GM12878 (cell line): Measurements from ENCODE around the gene CYP4F11. TPM values are rescaled to one million over a fixed set of nuclear protein-coding genes. Genes with fewer than 3 reads are reported as not detected.
"Not testable (repeated sequence)": the region's sequence is repeated elsewhere in the genome, so short reads cannot be mapped to it uniquely, and the experiment has no call there.

Experiments used
- ATAC-seq: fragments of 200-7000 bp; cut with Tn5 transposase; 3 replicates; pipeline ENCODE4 v1.9.1; 2020; ENCODE audit warnings: mild to moderate bottlenecking, moderate library complexity
- BruUV-seq: library from RNA; stranded (reverse); fragments of 400-500 nt; replicated peaks from 2 replicates; lab custom pipeline; 2021; lab: Mats Ljungman, UMichigan
- CTCF ChIA-PET: fragments of 300-600 bp; sonication (Branson Sonifier 250); formaldehyde crosslinking; extraction: SDS; loops from one replicate; lab custom pipeline; 2021; ENCODE audit warnings: inconsistent platforms; lab: Yijun Ruan, JAX
- POLR2A ChIA-PET: fragments of 350-600 bp; formaldehyde crosslinking; extraction: SDS; loops from one replicate; lab custom pipeline; 2021; ENCODE audit warnings: inconsistent platforms; lab: Charles Lee
- RAD21 ChIA-PET: fragments of 300-600 bp; sonication (Branson Sonifier 250); formaldehyde crosslinking; loops from one replicate; lab custom pipeline; 2023; ENCODE audit warnings: antibody characterized with exemption; ENCODE audit not compliant: unreplicated experiment; lab: Charles Lee
- SMC1A ChIA-PET: fragments of 300-600 bp; sonication (Branson Sonifier 250); formaldehyde crosslinking; loops from one replicate; lab custom pipeline; 2023; ENCODE audit not compliant: unreplicated experiment, uncharacterized antibody; lab: Charles Lee
- DNase-seq: peaks from one replicate; pipeline ENCODE4 v3.0.0-alpha.2; 2011; ENCODE audit warnings: low read depth, low spot score
- FAIRE-seq: peaks from 3 replicates; lab custom pipeline; 2011; peaks lifted over from hg19 to GRCh38; lab: Jason Lieb, UNC
- H2AFZ ChIP-seq: 2 replicates; pipeline ENCODE4 v1.6.0; 2011; ENCODE audit warnings: low read depth, low read length, control low read depth; ENCODE audit not compliant: control insufficient read depth
- H3K27ac ChIP-seq: 2 replicates; pipeline ENCODE4 v1.5.1; 2011; ENCODE audit warnings: control low read depth; ENCODE audit not compliant: control insufficient read depth, insufficient read depth
- H3K27me3 ChIP-seq, 2 experiments: replicated peaks in 1 of 2; 2 replicates each; pipeline versions ENCODE4 v1.6.0 to v1.6.1; 2011; ENCODE audit warnings: low read length in 1 of 2; ENCODE audit not compliant: control insufficient read depth in 2 of 2, insufficient read depth in 2 of 2
- H3K36me3 ChIP-seq, 2 experiments: 2 replicates each; pipeline ENCODE4 v1.5.1; 2011; ENCODE audit warnings: low read length in 1 of 2; ENCODE audit not compliant: control insufficient read depth in 2 of 2, insufficient read depth in 2 of 2
- H3K4me1 ChIP-seq: 2 replicates; pipeline ENCODE4 v1.6.1; 2011; ENCODE audit warnings: mild to moderate bottlenecking, low read length, moderate library complexity, mixed read lengths; ENCODE audit not compliant: control insufficient read depth, insufficient read depth
- H3K4me2 ChIP-seq: 2 replicates; pipeline ENCODE4 v1.6.0; 2011; ENCODE audit warnings: control low read depth; ENCODE audit not compliant: control insufficient read depth, insufficient read depth
- H3K4me3 ChIP-seq: fragments of 200-600 bp; sonication (generic); 2 replicates; pipeline ENCODE4 v1.5.1; 2016
- H3K79me2 ChIP-seq: 2 replicates; pipeline ENCODE4 v1.6.0; 2011; ENCODE audit warnings: low read length; ENCODE audit not compliant: control insufficient read depth, insufficient read depth
- H3K9ac ChIP-seq: 2 replicates; pipeline ENCODE4 v1.8.0; 2011; ENCODE audit warnings: low read length, control low read depth, mixed read lengths; ENCODE audit not compliant: control insufficient read depth, insufficient read depth
- H3K9me3 ChIP-seq: replicated peaks from 3 replicates; pipeline ENCODE4 v1.5.1; 2011; ENCODE audit warnings: mild to moderate bottlenecking, low read length; ENCODE audit not compliant: control insufficient read depth, insufficient read depth
- H4K20me1 ChIP-seq: 2 replicates; pipeline ENCODE4 v1.6.0; 2011; ENCODE audit not compliant: control insufficient read depth, insufficient read depth
- BMI1 ChIP-seq: fragments of 450-650 bp; IDR thresholded peaks from 2 replicates; pipeline ENCODE4 v1.6.1; 2016; ENCODE audit warnings: mild to moderate bottlenecking, moderate library complexity, borderline replicate concordance
- EED ChIP-seq: sonication (generic); IDR thresholded peaks from 2 replicates; pipeline ENCODE4 v1.6.1; 2016; ENCODE audit warnings: antibody characterized with exemption, low read depth
- FOS ChIP-seq: IDR thresholded peaks from 3 replicates; pipeline ENCODE4 v1.6.1; 2011; ENCODE audit warnings: borderline replicate concordance; ENCODE audit not compliant: insufficient read length; ENCODE audit errors: extremely low read depth
- MTA3 ChIP-seq: IDR thresholded peaks from 2 replicates; pipeline ENCODE4 v1.6.1; 2012; ENCODE audit warnings: low read length, inconsistent platforms, borderline replicate concordance
- POLR2AphosphoS2 ChIP-seq: IDR thresholded peaks from 2 replicates; pipeline ENCODE4 v1.6.1; 2011; ENCODE audit warnings: low read depth, mild to moderate bottlenecking, low read length, improper control_type of control experiment, moderate library complexity
- RFX5 ChIP-seq: IDR thresholded peaks from 2 replicates; pipeline ENCODE4 v1.6.1; 2011; ENCODE audit warnings: low read depth, low read length, improper control_type of control experiment
- SMAD5 ChIP-seq: IDR thresholded peaks from 2 replicates; pipeline ENCODE4 v1.6.1; 2016; ENCODE audit warnings: antibody characterized with exemption, low read depth
- SPI1 ChIP-seq: IDR thresholded peaks from 2 replicates; pipeline ENCODE4 v1.6.1; 2011; ENCODE audit warnings: low read depth, mild to moderate bottlenecking, low read length, moderate library complexity, borderline replicate concordance; ENCODE audit not compliant: insufficient read depth
- SREBF1 ChIP-seq: IDR thresholded peaks from 2 replicates; pipeline ENCODE4 v1.6.1; 2012; ENCODE audit warnings: mild to moderate bottlenecking, low read length
- TBL1XR1 ChIP-seq: IDR thresholded peaks from 2 replicates; pipeline ENCODE4 v1.6.1; 2012; ENCODE audit warnings: low read depth, low read length, improper control_type of control experiment
- WGBS: methylation state at CpG from one replicate; pipeline ENCODE4 v1.1.6; 2016; ENCODE audit warnings: low lambda C conversion rate; ENCODE audit not compliant: insufficient replicate concordance, insufficient coverage; ENCODE audit errors: missing lambda C conversion rate; 5-methylcytosine and 5-hydroxymethylcytosine counted together
- in situ Hi-C: fragments of 300-500 bp; cut with MboI; formaldehyde crosslinking; loops from 9 replicates; pipeline ENCODE4 v1.14.3; 2018; ENCODE audit warnings: mixed read lengths
- intact Hi-C: fragments of 100-400 bp; cut with micrococcal nuclease; formaldehyde crosslinking; loops from one replicate; pipeline ENCODE4 v1.14.2; 2022; ENCODE audit not compliant: unreplicated experiment
- polyA plus RNA-seq, 11 experiments: library from polyadenylated mRNA; depleted of rRNA in 4 of 11; unstranded in 6 of 11; stranded (reverse) in 5 of 11; fragments of >200 nt; fragmentation: Nextera tagmentation in 4 of 11; fragmentation: Illumina TruSeq in 1 of 11; extraction: Ambion mirVana in 4 of 11; extraction: Trizol in 1 of 11; gene quantifications; 1 replicate in 1 of 11; 2 replicates in 10 of 11; pipeline versions ENCODE4 v1.2.1 to v1.2.3, GENCODE V29; 2011 to 2016; ENCODE audit warnings: inconsistent platforms in 2 of 11, missing spikeins in 2 of 11, low read depth in 1 of 11
- total RNA-seq, 4 experiments: library from RNA; depleted of rRNA in 3 of 4; stranded (reverse); fragments of >200 nt in 3 of 4; fragmentation: Illumina TruSeq in 1 of 4; extraction: Trizol in 1 of 4; gene quantifications; 2 replicates each; pipeline versions ENCODE4 v1.2.1 to v1.2.3, GENCODE V29; 2013 to 2021

The CYP4F11 gene
- total and polyA plus RNA-seq, 10 of the 15 experiments (the other 5 are each of a cell fraction or from before 2014, with no cell fraction given): not detected

DNA sequence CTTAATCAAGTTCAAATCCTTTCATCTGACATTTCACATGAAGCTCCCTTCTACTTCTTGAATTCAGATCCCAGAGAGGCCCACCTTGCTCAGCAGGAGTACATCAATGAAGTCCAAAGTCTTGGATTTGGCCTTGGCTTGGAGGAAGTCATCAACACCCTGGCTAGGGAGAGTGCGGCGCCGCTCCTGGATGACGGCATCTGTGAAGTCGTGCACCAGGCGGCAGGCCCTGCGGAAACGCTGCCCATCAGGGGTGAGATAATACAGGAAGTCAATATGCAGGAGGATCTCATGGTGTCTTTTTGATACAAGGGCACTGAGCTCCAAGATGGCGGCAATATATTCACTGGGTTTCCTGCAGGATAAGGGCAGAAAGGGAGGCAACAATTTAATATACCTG is 45.0 kb downstream of the CYP4F11 start:
- H2AFZ ChIP-seq, H3K4me1 ChIP-seq, DNase-seq, CTCF ChIA-PET, H3K36me3 ChIP-seq, in situ Hi-C loops, FAIRE-seq, H3K27ac ChIP-seq, H3K27me3 ChIP-seq, H3K4me3 ChIP-seq, SMC1A ChIA-PET, intact Hi-C loops, H3K4me2 ChIP-seq, ATAC-seq, H3K9me3 ChIP-seq, POLR2A ChIA-PET, H4K20me1 ChIP-seq, BruUV-seq, H3K79me2 ChIP-seq, H3K9ac ChIP-seq: not testable (repeated sequence)
- WGBS: 55% methylated on average over 9 of the region's 9 CpGs
- RAD21 ChIA-PET: interaction anchor here (0.6 kb wide), 1 partner anchor 1715 kb away, joined by 4 read pairs; no protein-coding TSS in a partner anchor

DNA sequence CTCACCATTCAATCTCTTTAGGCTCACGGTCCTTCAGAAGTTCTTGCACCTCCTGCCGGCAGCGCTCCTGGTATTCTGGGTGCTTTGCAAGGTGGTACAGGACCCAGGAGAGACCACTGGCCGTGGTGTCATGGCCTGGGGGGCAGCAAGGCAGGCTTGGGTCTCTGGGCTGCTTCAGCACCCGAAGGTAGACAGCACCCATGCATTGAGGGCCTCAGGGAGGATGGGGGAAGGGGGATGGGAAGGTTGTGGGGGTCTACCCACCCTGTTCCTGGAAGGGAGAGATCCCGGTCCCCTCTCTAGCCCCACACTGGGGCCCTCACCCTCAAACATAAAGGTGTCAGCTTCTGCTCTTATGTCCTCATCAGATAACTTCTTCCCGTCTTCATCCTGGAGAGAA is 48.4 kb downstream of the CYP4F11 start:
- CTCF ChIA-PET: no interaction called here
- in situ Hi-C loops: no loop called here

More for the DNA sequence above, 48.4 kb downstream of the CYP4F11 start:
- DNase-seq: no peak
- Histone ChIP-seq H3K9ac (no peak overlapping the region), H3K4me3 (no peak overlapping the region), H2AFZ (no peak overlapping the region), H4K20me1 (no peaks in the 10 kb centered on the region), H3K27ac (no peak overlapping the region), H3K9me3 (no peaks in the 10 kb centered on the region), H3K79me2 (no peaks in the 10 kb centered on the region), H3K36me3 (no peaks in the 10 kb centered on the region), H3K4me2 (no peak overlapping the region), H3K27me3 (no peaks in the 10 kb centered on the region), H3K4me1 (no peaks in the 10 kb centered on the region)
- intact Hi-C loops: no loop called here
- no peak for FAIRE-seq
- WGBS: 20% methylated on average over 7 of the region's 7 CpGs
- POLR2A ChIA-PET: no interaction called here
- BruUV-seq: no TSS peak
- RAD21 ChIA-PET: no interaction called here
- ATAC-seq: no peak
- TF ChIP-seq RFX5 (no peak), TBL1XR1 (no peak), EED (no peak), SPI1 (no peak), FOS (no peak), BMI1 (no peak), MTA3 (no peak), SREBF1 (no peak), POLR2AphosphoS2 (no peak), SMAD5 (no peak)
- SMC1A ChIA-PET: no interaction called here
